Measurements from ENCODE around the gene OSBP2.

Gene OSBP2

GRCh38 chr22:30919973-30920372, 225.3 kb downstream of the OSBP2 start:
- no peak for DNase-seq

- peak; percentile 82 to 84 for DNase-seq
These were observed 225.7 kb downstream of the OSBP2 start for GRCh38 chr22:30920407-30920806.

- no peak for DNase-seq
These were observed 226.4 kb downstream of the OSBP2 start for GRCh38 chr22:30921108-30921507.

GRCh38 chr22:30922151-30922611, 227.5 kb downstream of the OSBP2 start:
- peak; percentile 88 to 90 for DNase-seq

- no peak for DNase-seq
These were observed 228.7 kb downstream of the OSBP2 start for GRCh38 chr22:30923168-30923900.

GRCh38 chr22:30925667-30926066, 231.0 kb downstream of the OSBP2 start:
- no peak for DNase-seq

- no peak for DNase-seq
These were observed 232.0 kb downstream of the OSBP2 start for GRCh38 chr22:30926706-30927105.

GRCh38 chr22:30927806-30928205, 233.1 kb downstream of the OSBP2 start:
- no peak for DNase-seq

GRCh38 chr22:30928401-30928800, 233.7 kb downstream of the OSBP2 start:
- no peak for DNase-seq

- no peak for DNase-seq
These were observed 235.6 kb downstream of the OSBP2 start for GRCh38 chr22:30930228-30930627.

GRCh38 chr22:30931541-30932300, 237.0 kb downstream of the OSBP2 start:
- no peak for DNase-seq

GRCh38 chr22:30932661-30933060, 238.0 kb downstream of the OSBP2 start:
- no peak for DNase-seq

GRCh38 chr22:30933457-30933856, 238.8 kb downstream of the OSBP2 start:
- DNase-seq: no peak

- no peak for DNase-seq
These were observed 239.4 kb downstream of the OSBP2 start for GRCh38 chr22:30934053-30934452.

- DNase-seq: peak; percentile 35 to 49
These were observed 246.2 kb downstream of the OSBP2 start for GRCh38 chr22:30940685-30941362.

- no peak for DNase-seq
These were observed 246.7 kb downstream of the OSBP2 start for GRCh38 chr22:30941363-30941740.

- DNase-seq: peak; percentile 48 to 66
These were observed 248.7 kb downstream of the OSBP2 start for GRCh38 chr22:30943368-30943767.

- DNase-seq: no peak
These were observed 250.3 kb downstream of the OSBP2 start for GRCh38 chr22:30944986-30945385.

GRCh38 chr22:30945653-30946052, 251.0 kb downstream of the OSBP2 start:
- no peak for DNase-seq

GRCh38 chr22:30946354-30946753, 251.7 kb downstream of the OSBP2 start:
- no peak for DNase-seq

GRCh38 chr22:30947173-30947815, 252.6 kb downstream of the OSBP2 start:
- DNase-seq: no peak

GRCh38 chr22:30947816-30948454, 253.3 kb downstream of the OSBP2 start:
- DNase-seq: peak in 1 of 2 donors; percentile 59

GRCh38 chr22:30948930-30949342, 254.3 kb downstream of the OSBP2 start:
- DNase-seq: no peak

All from CD4-positive, alpha-beta T cell treated with Interleukin-4 for 1 hour (primary cell).